ENCODE measurements around the gene LOX. TPM values are rescaled to one million over a fixed set of nuclear protein-coding genes. Genes with fewer than 3 reads are reported as not detected.

The LOX gene
- total RNA-seq, 4 donors from 2014 or later, result 11.8 to 39.5 (median 34.2) TPM

DNA sequence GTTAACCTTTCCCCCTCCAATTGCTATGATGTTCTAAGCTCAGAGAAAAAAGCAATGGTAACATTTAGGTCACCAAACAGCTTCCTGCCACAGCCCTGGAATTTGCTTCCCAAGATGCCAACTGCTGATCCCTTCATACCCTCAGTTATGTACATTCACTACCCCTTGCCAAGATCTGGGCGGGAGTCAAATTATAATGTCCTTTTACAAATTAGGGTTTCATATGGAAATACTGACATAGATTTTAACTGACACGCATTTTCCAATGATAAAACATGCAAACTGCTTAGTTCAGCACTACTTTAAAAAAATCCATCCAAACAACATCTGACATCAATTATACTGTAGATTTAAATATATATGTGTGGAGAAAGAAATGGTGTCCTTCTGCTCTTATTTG is 5.0 kb downstream of the LOX start:
- intact Hi-C loops (cut with DNase I), result loop anchor here (10.0 kb wide), 1 partner anchor 108 kb away; the partner anchor contains the start of gene SRFBP1
- peaks cover 0 to 6% of the 10 kb centered on the region in 2 donors for H3K4me1 ChIP-seq
- no peaks in the 10 kb centered on the region for H3K9me3 ChIP-seq
- H3K36me3 ChIP-seq, result peaks cover 0 to 8% of the 10 kb centered on the region in 2 donors
- no peak for TF ChIP-seq POLR2A (IDR thresholded peaks at IDR 0.05)
- TF ChIP-seq, protein P1, sequence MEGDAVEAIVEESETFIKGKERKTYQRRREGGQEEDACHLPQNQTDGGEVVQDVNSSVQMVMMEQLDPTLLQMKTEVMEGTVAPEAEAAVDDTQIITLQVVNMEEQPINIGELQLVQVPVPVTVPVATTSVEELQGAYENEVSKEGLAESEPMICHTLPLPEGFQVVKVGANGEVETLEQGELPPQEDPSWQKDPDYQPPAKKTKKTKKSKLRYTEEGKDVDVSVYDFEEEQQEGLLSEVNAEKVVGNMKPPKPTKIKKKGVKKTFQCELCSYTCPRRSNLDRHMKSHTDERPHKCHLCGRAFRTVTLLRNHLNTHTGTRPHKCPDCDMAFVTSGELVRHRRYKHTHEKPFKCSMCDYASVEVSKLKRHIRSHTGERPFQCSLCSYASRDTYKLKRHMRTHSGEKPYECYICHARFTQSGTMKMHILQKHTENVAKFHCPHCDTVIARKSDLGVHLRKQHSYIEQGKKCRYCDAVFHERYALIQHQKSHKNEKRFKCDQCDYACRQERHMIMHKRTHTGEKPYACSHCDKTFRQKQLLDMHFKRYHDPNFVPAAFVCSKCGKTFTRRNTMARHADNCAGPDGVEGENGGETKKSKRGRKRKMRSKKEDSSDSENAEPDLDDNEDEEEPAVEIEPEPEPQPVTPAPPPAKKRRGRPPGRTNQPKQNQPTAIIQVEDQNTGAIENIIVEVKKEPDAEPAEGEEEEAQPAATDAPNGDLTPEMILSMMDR (IDR thresholded peaks at IDR 0.05), result no peak
- no peak overlapping the region for H3K4me3 ChIP-seq (replicated peaks in 1 of 3)
- DNase-seq, result no peak
- H3K27ac ChIP-seq, result no peak overlapping the region
- no peaks in the 10 kb centered on the region for H3K27me3 ChIP-seq
- WGBS, 2 donors, result 83 to 97% methylated on average over 2 of the region's 2 CpGs

DNA sequence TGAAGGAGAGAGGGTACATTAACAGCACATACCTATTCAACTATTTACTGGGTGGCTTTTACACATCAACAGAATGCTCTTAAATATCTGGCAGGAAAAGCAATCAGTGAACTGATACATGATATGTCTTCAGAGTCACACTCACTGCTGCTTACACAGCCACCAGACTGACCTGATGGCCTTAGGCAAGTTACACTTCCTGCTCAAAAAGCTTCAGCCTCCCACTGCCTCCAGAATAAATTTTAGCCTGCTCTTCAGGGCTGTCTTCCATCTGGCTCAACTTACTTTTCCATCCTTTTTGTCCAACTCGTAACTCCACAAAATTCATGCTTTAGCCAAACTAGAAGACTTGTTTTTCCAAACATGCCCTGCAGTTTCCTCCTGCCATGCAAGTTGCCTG is 10.7 kb downstream of the LOX start:
- no peak for DNase-seq
- H3K4me3 ChIP-seq (replicated peaks in 1 of 3), result no peak overlapping the region
- intact Hi-C loops (cut with DNase I), result no loop called here
- H3K36me3 ChIP-seq, result peaks cover 0 to 8% of the 10 kb centered on the region in 2 donors
- H3K27me3 ChIP-seq, result no peaks in the 10 kb centered on the region
- WGBS, 2 donors, result 77 to 78% methylated on average over 1 of the region's 1 CpG
- no peaks in the 10 kb centered on the region for H3K4me1 ChIP-seq
- TF ChIP-seq, protein P1 (IDR thresholded peaks at IDR 0.05), result no peak
- no peak for TF ChIP-seq POLR2A (IDR thresholded peaks at IDR 0.05)
- no peaks in the 10 kb centered on the region for H3K9me3 ChIP-seq
- H3K27ac ChIP-seq, result no peak overlapping the region

DNA sequence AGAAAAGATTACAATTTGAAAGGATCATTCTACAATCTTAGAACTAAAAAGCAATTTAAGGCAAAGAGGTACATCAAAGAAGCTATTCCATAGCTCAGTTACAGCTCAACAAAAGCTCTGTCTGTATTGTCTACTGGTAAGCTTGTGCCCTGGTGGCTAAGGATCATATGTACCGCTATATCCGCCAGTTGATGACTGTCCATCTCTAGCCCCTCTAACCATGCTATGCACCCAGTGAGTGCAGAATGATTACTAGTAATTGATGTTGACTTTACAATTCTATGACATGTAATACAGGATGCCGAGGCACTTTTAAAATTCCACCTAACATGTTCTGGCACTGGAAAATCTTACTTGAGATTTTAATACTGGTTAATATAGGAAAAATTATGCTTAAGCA is 13.1 kb downstream of the LOX start:
- Histone ChIP-seq H3K27me3 (no peaks in the 10 kb centered on the region), H3K4me1 (no peaks in the 10 kb centered on the region), H3K9me3 (no peaks in the 10 kb centered on the region), H3K4me3 (replicated peaks in 1 of 3) (no peak overlapping the region), H3K27ac (no peak overlapping the region), H3K36me3 (peaks cover 0 to 5% of the 10 kb centered on the region in 2 donors)
- WGBS, 2 donors, result 94 to 99% methylated on average over 3 of the region's 3 CpGs
- intact Hi-C loops (cut with DNase I), result no loop called here
- TF ChIP-seq, protein P1 (IDR thresholded peaks at IDR 0.05), result no peak
- no peak for TF ChIP-seq POLR2A (IDR thresholded peaks at IDR 0.05)
- DNase-seq, result no peak

DNA sequence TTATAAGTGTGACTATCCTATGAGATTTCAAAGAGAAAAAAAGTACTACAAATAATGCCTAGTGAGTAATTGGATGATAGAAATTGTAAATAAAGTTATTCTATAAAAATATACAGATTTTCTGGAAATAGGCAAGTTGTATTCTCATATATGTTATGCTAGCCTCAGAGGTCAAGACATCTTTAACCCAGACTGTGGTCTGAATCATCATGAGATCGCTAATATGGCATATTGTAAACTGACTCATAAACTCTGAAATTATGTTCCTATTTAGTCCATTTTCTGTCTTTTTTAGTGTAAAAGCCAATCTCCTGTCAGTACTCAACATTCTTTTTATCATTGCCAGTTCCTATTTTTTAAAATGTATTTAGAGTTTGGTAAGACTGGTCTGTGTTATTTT is 14.2 kb downstream of the LOX start:
- no peaks in the 10 kb centered on the region for H3K4me1 ChIP-seq
- no peaks in the 10 kb centered on the region for H3K9me3 ChIP-seq
- TF ChIP-seq POLR2A (IDR thresholded peaks at IDR 0.05), result no peak
- TF ChIP-seq, protein P1 (IDR thresholded peaks at IDR 0.05), result no peak
- no peaks in the 10 kb centered on the region for H3K27me3 ChIP-seq
- no peak overlapping the region for H3K4me3 ChIP-seq (replicated peaks in 1 of 3)
- 86 to 93% methylated on average over 1 of the region's 1 CpG for WGBS, 2 donors
- intact Hi-C loops (cut with DNase I), result no loop called here
- no peak for DNase-seq
- no peak overlapping the region for H3K27ac ChIP-seq
- H3K36me3 ChIP-seq, result no peaks in the 10 kb centered on the region

DNA sequence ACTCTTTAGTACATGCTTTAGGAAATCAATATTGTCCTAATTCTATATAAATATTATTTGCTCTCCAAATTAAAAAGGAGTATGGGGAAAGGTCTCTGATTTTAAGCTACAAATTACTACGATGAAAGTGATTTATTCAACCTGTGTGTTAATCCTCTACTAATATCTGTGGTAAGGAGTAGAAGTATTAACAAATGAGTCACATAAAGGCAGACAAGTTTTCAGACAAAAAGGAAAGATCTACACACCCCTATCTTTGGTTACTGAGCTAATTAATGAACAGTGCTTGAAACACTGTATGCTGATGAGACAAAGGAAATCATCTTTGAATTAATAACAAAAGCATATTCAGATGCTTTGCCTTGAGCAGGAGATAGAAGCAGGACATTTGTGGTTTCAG is 15.9 kb downstream of the LOX start:
- no peak for TF ChIP-seq POLR2A (IDR thresholded peaks at IDR 0.05)
- TF ChIP-seq, protein P1 (IDR thresholded peaks at IDR 0.05), result no peak
- no peaks in the 10 kb centered on the region for H3K4me1 ChIP-seq
- H3K4me3 ChIP-seq (replicated peaks in 1 of 3), result no peak overlapping the region
- no peak overlapping the region for H3K27ac ChIP-seq
- no peaks in the 10 kb centered on the region for H3K27me3 ChIP-seq
- intact Hi-C loops (cut with DNase I), result no loop called here
- H3K9me3 ChIP-seq, result no peaks in the 10 kb centered on the region
- DNase-seq, result no peak
- WGBS, 2 donors, result 85 to 93% methylated on average over 1 of the region's 1 CpG
- no peaks in the 10 kb centered on the region for H3K36me3 ChIP-seq

Measured in thyroid gland (tissue), 4 donors.